Measurements from ENCODE around the gene OR10R2.

The OR10R2 gene

GRCh38 chr1:158485455-158485854 is 13.4 kb downstream of the OR10R2 start:
- H3K36me3 ChIP-seq (ENCODE audit: control insufficient read depth, insufficient read depth, low read length): no peaks in the 10 kb centered on the region
- no peak for TF ChIP-seq CTCF (IDR thresholded peaks at IDR 0.05)

GRCh38 chr1:158491316-158491715 is 19.3 kb downstream of the OR10R2 start:
- Histone ChIP-seq H3K9ac (no peak overlapping the region), H3K36me3 (ENCODE audit: control insufficient read depth, insufficient read depth, low read length) (no peaks in the 10 kb centered on the region), H2AFZ (no peak overlapping the region), H3K4me2 (ENCODE audit: low read length) (no peak overlapping the region), H3K4me3 (ENCODE audit: low read depth, low read length) (no peak overlapping the region), H3K4me1 (no peaks in the 10 kb centered on the region), H3K27ac (no peak overlapping the region), H3K79me2 (no peaks in the 10 kb centered on the region), H3K9me3 (ENCODE audit: control insufficient read depth, low read length) (no peaks in the 10 kb centered on the region), H3K27me3 (ENCODE audit: control insufficient read depth, insufficient read depth, low read length) (no peaks in the 10 kb centered on the region)
- TF ChIP-seq CTCF (IDR thresholded peaks at IDR 0.05): no peak

More at GRCh38 chr1:158485455-158485854, 13.4 kb downstream of the OR10R2 start:
- H3K27me3 ChIP-seq (ENCODE audit: control insufficient read depth, insufficient read depth, low read length): no peaks in the 10 kb centered on the region
- no peaks in the 10 kb centered on the region for H3K79me2 ChIP-seq
- H2AFZ ChIP-seq: no peak overlapping the region
- no peaks in the 10 kb centered on the region for H3K9me3 ChIP-seq (ENCODE audit: control insufficient read depth, low read length)
- H3K4me2 ChIP-seq (ENCODE audit: low read length): no peak overlapping the region
- H3K9ac ChIP-seq: no peak overlapping the region
- no peak overlapping the region for H3K27ac ChIP-seq
- H3K4me3 ChIP-seq (ENCODE audit: low read depth, low read length): no peak overlapping the region
- no peaks in the 10 kb centered on the region for H3K4me1 ChIP-seq

- Histone ChIP-seq H3K4me1 (no peaks in the 10 kb centered on the region), H3K4me3 (ENCODE audit: low read depth, low read length) (no peak overlapping the region), H3K9ac (no peak overlapping the region), H3K36me3 (ENCODE audit: control insufficient read depth, insufficient read depth, low read length) (no peaks in the 10 kb centered on the region), H3K4me2 (ENCODE audit: low read length) (no peak overlapping the region), H3K9me3 (ENCODE audit: control insufficient read depth, low read length) (no peaks in the 10 kb centered on the region), H3K27ac (no peak overlapping the region), H3K79me2 (no peaks in the 10 kb centered on the region), H2AFZ (no peak overlapping the region), H3K27me3 (ENCODE audit: control insufficient read depth, insufficient read depth, low read length) (no peaks in the 10 kb centered on the region)
- TF ChIP-seq CTCF (IDR thresholded peaks at IDR 0.05): no peak
These were observed 21.0 kb downstream of the OR10R2 start for GRCh38 chr1:158493054-158493453.

- no peaks in the 10 kb centered on the region for H3K9me3 ChIP-seq (ENCODE audit: control insufficient read depth, low read length)
- no peaks in the 10 kb centered on the region for H3K79me2 ChIP-seq
- H3K27ac ChIP-seq: no peak overlapping the region
- H3K27me3 ChIP-seq (ENCODE audit: control insufficient read depth, insufficient read depth, low read length): no peaks in the 10 kb centered on the region
- no peaks in the 10 kb centered on the region for H3K36me3 ChIP-seq (ENCODE audit: control insufficient read depth, insufficient read depth, low read length)
- H3K4me1 ChIP-seq: no peaks in the 10 kb centered on the region
- H3K4me3 ChIP-seq (ENCODE audit: low read depth, low read length): no peak overlapping the region
- H3K9ac ChIP-seq: no peak overlapping the region
- no peak overlapping the region for H2AFZ ChIP-seq
- no peak for TF ChIP-seq CTCF (IDR thresholded peaks at IDR 0.05)
- H3K4me2 ChIP-seq (ENCODE audit: low read length): no peak overlapping the region
These were observed 22.8 kb downstream of the OR10R2 start for GRCh38 chr1:158494796-158495195.

- H3K79me2 ChIP-seq: no peaks in the 10 kb centered on the region
- no peaks in the 10 kb centered on the region for H3K4me1 ChIP-seq
- no peak overlapping the region for H3K27ac ChIP-seq
- no peak overlapping the region for H2AFZ ChIP-seq
- H3K36me3 ChIP-seq (ENCODE audit: control insufficient read depth, insufficient read depth, low read length): no peaks in the 10 kb centered on the region
- no peaks in the 10 kb centered on the region for H3K9me3 ChIP-seq (ENCODE audit: control insufficient read depth, low read length)
- no peaks in the 10 kb centered on the region for H3K27me3 ChIP-seq (ENCODE audit: control insufficient read depth, insufficient read depth, low read length)
- H3K9ac ChIP-seq: no peak overlapping the region
- no peak overlapping the region for H3K4me2 ChIP-seq (ENCODE audit: low read length)
- no peak overlapping the region for H3K4me3 ChIP-seq (ENCODE audit: low read depth, low read length)
- no peak for TF ChIP-seq CTCF (IDR thresholded peaks at IDR 0.05)
These were observed 24.4 kb downstream of the OR10R2 start for GRCh38 chr1:158496374-158496773.

Data from parathyroid adenoma (tissue), 2 donors.